Heart right ventricle (tissue), 16 donors: ENCODE results near the gene DIS3L2. TPM values are rescaled to one million over a fixed set of nuclear protein-coding genes. Genes with fewer than 3 reads are reported as not detected.
A peak's percentile ranks its signal among the peaks of the same experiment; 100 is the strongest.

Experiments used
- ATAC-seq, 8 donors: fragments of 200-7000 bp; cut with Tn5 transposase; one replicate each; pipeline ENCODE4 v1.9.1; 2020; ENCODE audit warnings: mild to moderate bottlenecking in 8 of 8, moderate library complexity in 8 of 8, moderate number of reproducible peaks in 1 of 8
- DNase-seq, 2 donors: peaks; one replicate each; pipeline ENCODE4 v3.0.0-alpha.2; 2020
- H3K27ac ChIP-seq, 10 donors: fragments of 200-600 bp; sonication (generic) in 2 of 10; one replicate each; pipeline versions ENCODE4 v1.5.0 to v1.8.0; 2020 to 2022; ENCODE audit warnings: mild to moderate bottlenecking in 3 of 10
- H3K27me3 ChIP-seq, 7 donors: fragments of 200-600 bp; one replicate each; pipeline ENCODE4 v1.8.0; 2021 to 2022; ENCODE audit warnings: mild to moderate bottlenecking in 2 of 7
- H3K36me3 ChIP-seq, 9 donors: fragments of 200-600 bp; sonication (generic) in 1 of 9; one replicate each; pipeline versions ENCODE4 v1.5.0 to v1.8.0; 2020 to 2022; ENCODE audit warnings: mild to moderate bottlenecking in 2 of 9
- H3K4me1 ChIP-seq, 9 donors: fragments of 200-600 bp; sonication (generic) in 1 of 9; one replicate each; pipeline versions ENCODE4 v1.5.0 to v1.8.0; 2020 to 2022; ENCODE audit warnings: mild to moderate bottlenecking in 4 of 9
- H3K4me3 ChIP-seq, 10 donors: fragments of 200-600 bp; sonication (generic) in 2 of 10; one replicate each; pipeline versions ENCODE4 v1.5.0 to v1.8.0; 2020 to 2022; ENCODE audit warnings: mild to moderate bottlenecking in 7 of 10, moderate library complexity in 2 of 10
- H3K9me3 ChIP-seq, 11 donors: fragments of 200-600 bp in 10 of 11; sonication (generic) in 2 of 11; one replicate each; pipeline versions ENCODE4 v1.5.0 to v1.8.0; 2013 to 2022; ENCODE audit warnings: mild to moderate bottlenecking in 2 of 11, control low read depth in 1 of 11, moderate library complexity in 1 of 11
- whole genome bisulfite sequencing, 2 donors: extraction: QIAGEN DNeasy Blood & Tissue Kit; methylation state at CpG; one replicate each; pipeline ENCODE4 v1.1.7; 2013; ENCODE audit warnings: inconsistent platforms in 1 of 2; 5-methylcytosine and 5-hydroxymethylcytosine counted together
- intact Hi-C, 10 donors: fragments of 100-400 bp; cut with DNase I; formaldehyde crosslinking; loops; one replicate each; pipeline versions ENCODE4 v1.11.1 to v1.14.2; 2022
- polyA plus RNA-seq, 2 donors: library from polyadenylated mRNA; stranded (reverse); fragments of 200-250 nt; gene quantifications; one replicate each; pipeline ENCODE4 v1.2.3, GENCODE V29; 2013
- total RNA-seq, 10 donors: library from RNA; stranded (reverse); fragmentation: NEBNext Ultra II Directional in 3 of 10; extraction: Animal tissue kit (Norgen Biotek cat#: 25700) in 3 of 10; gene quantifications; one replicate each; pipeline versions ENCODE4 v1.2.1 to v1.2.4, GENCODE V29; 2021 to 2023
- TF ChIP-seq, protein P1 (sequence below), 9 donors: fragments of 200-600 bp; sonication (generic) in 2 of 9; IDR thresholded peaks; one replicate each; pipeline versions ENCODE4 v1.5.0 to v1.8.0; 2021 to 2022; ENCODE audit warnings: antibody characterized with exemption in 9 of 9, mild to moderate bottlenecking in 5 of 9, moderate library complexity in 1 of 9
- donor health status: Arrhythmogenic right ventricular cardiomyopathy.
- donor health status: ischemic (EF 13 %, LVEDD 7.1; RV severe dilation, severe dysfunction).
- donor health status: healthy with polysubstance abuse.
- donor health status: DM: no; HTN: yes; CAD: no.
- donor health status: DM: no; HTN: no; CAD: no.
- donor health status: ischemic (EF 25% LVEDD 6.9; RV normal size, moderate dysfunction).
- donor health status: ischemic (EF 25% LVEDD 5.7; RV mildly dilated, moderate dysfunction).
- donor health status: healthy.
- donor health status: DM: yes; HTN: yes; CAD: no.
- donor health status: Ischemic cardiomyopathy.
- donor health status: ischemic (EF 35%, LVEDD 5.7; RV mildly dilated, moderate dysfunction).
- donor health status: nonischemic (EF 11% LVEDD 7.7; RV severe dilation, severe dysfunction).
- donor health status: DM: yes; HTN: yes; CAD: no.
- donor health status: PGD.
- donor health status: ischemic (EF 29% LVEDD 5.4; RV normal size, mild dysfunction).
- donor health status: nonischemic (EF 23%, LVEDD 6.1; RV moderate dilation, normal function).

Gene DIS3L2
- total and polyA plus RNA-seq, 12 donors = 9.5 to 24.5 (median 18.5) TPM

DNA sequence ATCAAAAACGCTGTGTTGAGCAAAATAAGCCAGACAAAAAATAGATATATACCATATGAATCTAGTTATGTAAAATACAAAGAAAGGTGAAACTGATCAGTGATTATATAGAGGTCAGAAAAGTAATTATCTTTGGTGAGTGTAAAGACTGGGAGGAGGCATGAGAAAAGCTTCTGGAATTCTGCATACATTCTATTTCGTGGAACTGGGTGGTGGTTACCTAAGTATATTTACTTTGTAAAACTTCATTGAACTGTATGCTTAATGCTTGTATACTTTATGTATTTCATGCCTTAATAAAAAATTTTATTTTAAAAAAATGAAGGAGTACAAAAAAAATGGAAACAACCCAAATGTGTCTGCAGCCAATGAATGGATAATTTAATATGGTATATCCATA is 263.9 kb downstream of the DIS3L2 start:
- no peak for DNase-seq
- Histone ChIP-seq H3K27me3 (no peaks in the 10 kb centered on the region), H3K4me1 (peaks cover 0 to 22% (median 7%) of the 10 kb centered on the region in 9 donors), H3K36me3 (no peaks in the 10 kb centered on the region), H3K4me3 (no peak overlapping the region), H3K9me3 (no peaks in the 10 kb centered on the region), H3K27ac (no peak overlapping the region)
- no peak for ATAC-seq
- intact Hi-C loops = no loop called here
- 49% methylated on average over 2 of the region's 2 CpGs for WGBS, 2 donors
- TF ChIP-seq, protein P1, sequence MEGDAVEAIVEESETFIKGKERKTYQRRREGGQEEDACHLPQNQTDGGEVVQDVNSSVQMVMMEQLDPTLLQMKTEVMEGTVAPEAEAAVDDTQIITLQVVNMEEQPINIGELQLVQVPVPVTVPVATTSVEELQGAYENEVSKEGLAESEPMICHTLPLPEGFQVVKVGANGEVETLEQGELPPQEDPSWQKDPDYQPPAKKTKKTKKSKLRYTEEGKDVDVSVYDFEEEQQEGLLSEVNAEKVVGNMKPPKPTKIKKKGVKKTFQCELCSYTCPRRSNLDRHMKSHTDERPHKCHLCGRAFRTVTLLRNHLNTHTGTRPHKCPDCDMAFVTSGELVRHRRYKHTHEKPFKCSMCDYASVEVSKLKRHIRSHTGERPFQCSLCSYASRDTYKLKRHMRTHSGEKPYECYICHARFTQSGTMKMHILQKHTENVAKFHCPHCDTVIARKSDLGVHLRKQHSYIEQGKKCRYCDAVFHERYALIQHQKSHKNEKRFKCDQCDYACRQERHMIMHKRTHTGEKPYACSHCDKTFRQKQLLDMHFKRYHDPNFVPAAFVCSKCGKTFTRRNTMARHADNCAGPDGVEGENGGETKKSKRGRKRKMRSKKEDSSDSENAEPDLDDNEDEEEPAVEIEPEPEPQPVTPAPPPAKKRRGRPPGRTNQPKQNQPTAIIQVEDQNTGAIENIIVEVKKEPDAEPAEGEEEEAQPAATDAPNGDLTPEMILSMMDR (IDR thresholded peaks at IDR 0.05) = no peak

DNA sequence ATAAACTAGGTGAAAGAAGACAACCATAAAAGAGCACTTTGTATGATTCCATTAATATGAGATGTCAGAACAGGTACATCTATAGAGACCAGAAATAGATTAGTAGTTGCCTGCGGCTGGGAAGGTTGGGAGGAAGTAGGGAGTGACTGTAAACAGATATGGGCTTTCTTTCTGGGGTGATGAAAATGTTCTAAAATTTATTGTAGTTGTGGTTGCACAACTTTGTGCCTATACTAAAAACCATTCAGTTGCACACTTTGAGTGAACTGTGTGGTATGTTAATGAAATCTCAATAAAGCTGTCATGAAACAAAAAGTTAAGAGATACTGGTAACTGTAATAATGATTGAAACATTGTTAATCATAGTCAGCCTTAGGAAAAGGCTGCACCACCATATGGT is 264.4 kb downstream of the DIS3L2 start:
- WGBS, 2 donors = 95 to 97% methylated on average over 1 of the region's 1 CpG
- no peak for ATAC-seq
- H3K36me3 ChIP-seq = no peaks in the 10 kb centered on the region
- H3K27me3 ChIP-seq = no peaks in the 10 kb centered on the region
- H3K4me3 ChIP-seq = no peak overlapping the region
- no peaks in the 10 kb centered on the region for H3K9me3 ChIP-seq
- no peak overlapping the region for H3K27ac ChIP-seq
- TF ChIP-seq, protein P1 (IDR thresholded peaks at IDR 0.05) = no peak
- DNase-seq = no peak
- intact Hi-C loops = no loop called here
- H3K4me1 ChIP-seq = peaks cover 0 to 23% (median 7%) of the 10 kb centered on the region in 9 donors

DNA sequence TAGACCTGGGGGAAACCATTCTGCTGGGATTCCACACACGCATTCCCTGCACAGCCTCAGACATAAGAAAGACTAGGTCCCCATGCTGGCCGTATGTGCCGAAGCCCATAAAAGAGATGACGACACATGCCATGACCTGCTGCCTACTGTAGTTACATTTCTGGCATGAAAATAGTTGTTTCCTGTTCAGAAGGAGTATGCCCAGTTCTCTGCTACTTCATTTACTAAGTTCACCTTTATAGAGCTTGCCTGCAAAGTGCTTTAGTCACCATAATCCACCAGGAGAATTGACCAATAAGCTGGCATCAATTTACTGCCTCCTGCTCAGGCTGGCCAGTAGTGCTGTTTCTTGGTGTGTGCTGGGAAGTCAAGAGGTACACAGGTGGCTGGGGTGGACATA is 266.8 kb downstream of the DIS3L2 start:
- ATAC-seq = no peak
- intact Hi-C loops = no loop called here
- WGBS, 2 donors = 95 to 96% methylated on average over 4 of the region's 4 CpGs

DNA sequence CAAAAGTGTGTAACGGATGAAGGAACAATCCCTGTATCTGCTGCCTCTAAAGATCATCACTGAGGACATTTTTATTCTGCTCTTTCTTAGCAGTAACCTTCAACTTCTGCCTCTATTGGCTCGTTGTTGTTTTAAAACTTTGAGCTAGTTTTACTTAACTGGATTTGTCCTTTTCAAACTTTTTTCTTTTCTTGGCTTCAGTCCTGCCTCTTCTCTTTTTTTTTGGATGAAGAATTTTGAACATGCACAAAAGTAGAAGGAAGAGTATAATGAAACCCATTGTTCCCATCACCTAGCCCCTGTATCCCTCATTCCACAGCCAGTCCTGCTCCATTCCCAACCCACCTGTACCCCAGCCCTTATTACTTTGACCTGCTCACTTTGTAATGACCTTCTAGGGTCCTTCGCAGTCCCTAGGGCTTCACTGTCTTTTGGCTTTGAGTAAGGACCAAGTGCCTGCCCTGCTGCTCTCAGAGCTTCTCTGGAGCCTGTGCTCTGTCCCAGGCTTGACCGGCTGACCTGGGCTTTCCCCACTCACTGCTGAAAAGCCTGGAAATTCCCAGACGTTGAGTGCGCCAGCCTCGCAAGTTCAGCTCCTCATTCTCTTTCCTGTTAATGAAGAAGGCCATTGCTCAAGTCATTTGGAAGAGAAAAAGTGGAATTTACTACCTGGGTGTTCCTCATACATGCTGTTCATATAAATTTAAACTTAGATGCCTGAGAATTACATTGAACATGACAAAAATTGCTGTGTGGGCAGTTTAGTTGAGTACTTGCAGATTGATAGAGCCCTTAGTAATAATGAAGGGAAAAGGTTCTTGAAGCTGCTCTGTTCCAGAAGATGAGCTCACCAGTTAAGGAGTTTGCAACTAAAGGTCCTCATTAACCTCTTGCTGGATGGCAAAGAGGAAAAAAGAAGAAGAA is 267.7 kb downstream of the DIS3L2 start:
- WGBS, 2 donors = 60 to 66% methylated on average over 7 of the region's 7 CpGs
- Histone ChIP-seq H3K9me3 (no peaks in the 10 kb centered on the region), H3K4me3 (no peak overlapping the region), H3K4me1 (peaks cover 0 to 23% (median 7%) of the 10 kb centered on the region in 9 donors), H3K27ac (peak overlapping the region in 1 of 10 donors; percentile 27), H3K27me3 (no peaks in the 10 kb centered on the region), H3K36me3 (no peaks in the 10 kb centered on the region)
- DNase-seq (peak; percentile 7 to 19), ATAC-seq (peak in 5 of 8 donors; percentile 35 to 67 (median 52))
- intact Hi-C loops = no loop called here
- TF ChIP-seq, protein P1 (IDR thresholded peaks at IDR 0.05) = no peak

More for the DNA sequence above, 266.8 kb downstream of the DIS3L2 start:
- Histone ChIP-seq H3K9me3 (no peaks in the 10 kb centered on the region), H3K4me1 (peaks cover 0 to 23% (median 7%) of the 10 kb centered on the region in 9 donors), H3K27me3 (no peaks in the 10 kb centered on the region), H3K4me3 (no peak overlapping the region), H3K36me3 (no peaks in the 10 kb centered on the region), H3K27ac (no peak overlapping the region)
- TF ChIP-seq, protein P1 (IDR thresholded peaks at IDR 0.05) = no peak
- no peak for DNase-seq
